HL-60 (cell line): ENCODE measurements around the gene EFL1.

Experiments used
- DNase-seq, 2 experiments: peaks; one replicate each; pipeline ENCODE4 v3.0.0-alpha.2; 2010 to 2020; ENCODE audit warnings: low read depth in 1 of 2, low spot score in 1 of 2
- H3K27ac ChIP-seq: fragments of 250-450 bp; sonication (Bioruptor Pico); replicated peaks from 2 replicates; pipeline ENCODE4 v1.5.1; 2020; ENCODE audit warnings: mild to moderate bottlenecking, moderate library complexity
- H3K27me3 ChIP-seq: fragments of 250-450 bp; sonication (Bioruptor Pico); 2 replicates; pipeline ENCODE4 v1.5.1; 2021; ENCODE audit warnings: mild to moderate bottlenecking, moderate library complexity; ENCODE audit not compliant: insufficient read depth, poor library complexity, severe bottlenecking
- H3K4me3 ChIP-seq: replicated peaks from 2 replicates; pipeline ENCODE4 v1.5.1; 2011; ENCODE audit warnings: mild to moderate bottlenecking, control low read depth, low read length; ENCODE audit not compliant: insufficient read depth
- CTCF ChIP-seq: IDR thresholded peaks from one replicate; pipeline ENCODE4 v1.5.1; 2011; ENCODE audit warnings: low read length, control low read depth, inconsistent platforms; ENCODE audit not compliant: insufficient read depth
- GABPA ChIP-seq: IDR thresholded peaks from 2 replicates; pipeline ENCODE4 v1.6.1; 2012; ENCODE audit warnings: low read depth
- POLR2AphosphoS5 ChIP-seq: IDR thresholded peaks from 2 replicates; pipeline ENCODE4 v1.6.1; 2012; ENCODE audit warnings: low read depth
- REST ChIP-seq: IDR thresholded peaks from 2 replicates; pipeline ENCODE4 v1.6.1; 2012; ENCODE audit warnings: low read depth; ENCODE audit not compliant: insufficient replicate concordance
- SPI1 ChIP-seq: IDR thresholded peaks from 2 replicates; pipeline ENCODE4 v1.6.1; 2012; ENCODE audit warnings: low read depth, mild to moderate bottlenecking, borderline replicate concordance

The EFL1 gene

GRCh38 chr15:82146990-82147461, 115.5 kb downstream of the EFL1 start:
- TF ChIP-seq CTCF: no peak
- TF ChIP-seq REST: no peak
- TF ChIP-seq POLR2AphosphoS5: no peak
- no peak for TF ChIP-seq GABPA
- TF ChIP-seq SPI1: no peak
- no peaks in the 10 kb centered on the region for H3K27me3 ChIP-seq
- no peak overlapping the region for H3K27ac ChIP-seq
- H3K4me3 ChIP-seq: no peak overlapping the region
- DNase-seq: no peak

GRCh38 chr15:82146576-82146975, 116.0 kb downstream of the EFL1 start:
- no peak for DNase-seq
- H3K27me3 ChIP-seq: no peaks in the 10 kb centered on the region
- no peak for TF ChIP-seq GABPA
- no peak for TF ChIP-seq CTCF
- no peak for TF ChIP-seq REST
- no peak for TF ChIP-seq SPI1
- TF ChIP-seq POLR2AphosphoS5: no peak
- no peak overlapping the region for H3K27ac ChIP-seq
- H3K4me3 ChIP-seq: no peak overlapping the region

GRCh38 chr15:82143390-82144385, 118.8 kb downstream of the EFL1 start:
- Histone ChIP-seq H3K27me3 (no peaks in the 10 kb centered on the region), H3K4me3 (no peak overlapping the region), H3K27ac (no peak overlapping the region)
- DNase-seq: no peak
- TF ChIP-seq CTCF (no peak), SPI1 (no peak), POLR2AphosphoS5 (no peak), REST (no peak), GABPA (no peak)
